Tibial artery (tissue), 4 donors: ENCODE results near the gene FAM120B.

ENCODE experiments used
- DNase-seq, 2 donors: peaks; one replicate each; pipeline ENCODE4 v3.0.0-alpha.2; 2019
- H3K27ac ChIP-seq, 2 donors: fragments of 200-600 bp; sonication (generic) in 1 of 2; 1 replicate in 1 of 2; 2 replicates in 1 of 2; pipeline ENCODE4 v1.5.1; 2018 to 2019; ENCODE audit warnings: mild to moderate bottlenecking in 1 of 2
- H3K27me3 ChIP-seq, 2 donors: fragments of 200-600 bp; sonication (generic) in 1 of 2; one replicate each; pipeline versions ENCODE4 v1.5.1 to v1.6.0; 2016 to 2019
- H3K36me3 ChIP-seq, 3 donors: fragments of 200-600 bp; sonication (generic) in 2 of 3; one replicate each; pipeline ENCODE4 v1.5.1; 2016 to 2019; ENCODE audit warnings: mild to moderate bottlenecking in 2 of 3
- H3K4me1 ChIP-seq, 4 donors: fragments of 200-600 bp; sonication (generic) in 2 of 4; 1 replicate in 3 of 4; 2 replicates in 1 of 4; pipeline ENCODE4 v1.5.1; 2016 to 2019
- H3K4me3 ChIP-seq, 2 donors: fragments of 200-600 bp; sonication (generic) in 1 of 2; 1 replicate in 1 of 2; 2 replicates in 1 of 2; pipeline ENCODE4 v1.5.1; 2018 to 2019; ENCODE audit warnings: mild to moderate bottlenecking in 2 of 2
- H3K9me3 ChIP-seq, 3 donors: fragments of 200-600 bp; sonication (generic) in 1 of 3; one replicate each; pipeline ENCODE4 v1.5.1; 2016 to 2019
- intact Hi-C: fragments of 100-400 bp; cut with DNase I; formaldehyde crosslinking; loops from one replicate; pipeline ENCODE4 v1.15.0; 2023; ENCODE audit warnings: low total_unique reads
- TF ChIP-seq, protein P1 (sequence below), 2 experiments: fragments of 200-600 bp in 1 of 2; fragments of 450-650 bp in 1 of 2; IDR thresholded peaks; one replicate each; pipeline ENCODE4 v1.5.1; 2017 to 2019; ENCODE audit warnings: antibody characterized with exemption in 2 of 2, mild to moderate bottlenecking in 1 of 2, moderate library complexity in 1 of 2

Gene FAM120B, protein sequence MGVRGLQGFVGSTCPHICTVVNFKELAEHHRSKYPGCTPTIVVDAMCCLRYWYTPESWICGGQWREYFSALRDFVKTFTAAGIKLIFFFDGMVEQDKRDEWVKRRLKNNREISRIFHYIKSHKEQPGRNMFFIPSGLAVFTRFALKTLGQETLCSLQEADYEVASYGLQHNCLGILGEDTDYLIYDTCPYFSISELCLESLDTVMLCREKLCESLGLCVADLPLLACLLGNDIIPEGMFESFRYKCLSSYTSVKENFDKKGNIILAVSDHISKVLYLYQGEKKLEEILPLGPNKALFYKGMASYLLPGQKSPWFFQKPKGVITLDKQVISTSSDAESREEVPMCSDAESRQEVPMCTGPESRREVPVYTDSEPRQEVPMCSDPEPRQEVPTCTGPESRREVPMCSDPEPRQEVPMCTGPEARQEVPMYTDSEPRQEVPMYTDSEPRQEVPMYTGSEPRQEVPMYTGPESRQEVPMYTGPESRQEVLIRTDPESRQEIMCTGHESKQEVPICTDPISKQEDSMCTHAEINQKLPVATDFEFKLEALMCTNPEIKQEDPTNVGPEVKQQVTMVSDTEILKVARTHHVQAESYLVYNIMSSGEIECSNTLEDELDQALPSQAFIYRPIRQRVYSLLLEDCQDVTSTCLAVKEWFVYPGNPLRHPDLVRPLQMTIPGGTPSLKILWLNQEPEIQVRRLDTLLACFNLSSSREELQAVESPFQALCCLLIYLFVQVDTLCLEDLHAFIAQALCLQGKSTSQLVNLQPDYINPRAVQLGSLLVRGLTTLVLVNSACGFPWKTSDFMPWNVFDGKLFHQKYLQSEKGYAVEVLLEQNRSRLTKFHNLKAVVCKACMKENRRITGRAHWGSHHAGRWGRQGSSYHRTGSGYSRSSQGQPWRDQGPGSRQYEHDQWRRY

DNA sequence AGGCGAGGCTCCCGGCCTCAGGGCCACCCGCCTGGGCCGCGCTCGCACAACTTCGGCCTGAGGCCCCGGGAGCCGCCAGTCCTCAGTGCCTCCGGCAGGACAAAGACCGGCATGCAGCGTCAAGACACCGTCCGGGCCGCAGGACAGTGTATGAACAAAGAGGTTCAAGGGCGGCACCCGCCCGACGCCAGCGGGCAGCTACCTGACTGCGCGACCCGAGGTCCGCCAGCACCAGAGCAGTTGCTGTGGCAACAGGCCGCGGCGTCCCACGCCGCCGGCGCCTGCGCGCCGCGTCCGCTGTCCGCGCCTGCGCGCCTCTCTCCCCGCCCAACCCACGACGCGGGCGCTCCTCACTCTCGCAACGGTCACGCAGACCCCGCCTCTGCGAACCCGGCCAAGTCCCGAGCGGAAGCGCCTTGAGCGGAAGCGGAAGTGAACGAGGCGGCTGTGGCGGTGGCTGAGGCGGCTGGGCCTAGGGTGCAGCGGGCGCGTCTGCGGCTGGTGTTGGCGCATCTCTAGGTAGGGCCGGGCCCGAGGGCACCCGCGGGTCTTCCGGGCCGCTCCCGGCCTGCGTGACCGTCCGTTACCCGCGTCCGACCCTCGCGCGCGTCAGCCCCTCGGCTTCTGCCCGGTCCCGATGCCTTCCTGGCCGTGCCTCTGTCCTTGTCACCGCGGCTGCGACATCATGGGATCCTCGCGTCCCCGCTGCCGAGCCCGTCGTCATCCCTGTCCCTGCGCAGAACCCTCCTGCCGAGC lies at the start of gene FAM120B:
Gene FAM120B, plus strand, starts transcription at position 435 of the 756 bp plus-strand sequence. CDS start 10,633 bp downstream, outside the sequence.
- TF ChIP-seq, protein P1, sequence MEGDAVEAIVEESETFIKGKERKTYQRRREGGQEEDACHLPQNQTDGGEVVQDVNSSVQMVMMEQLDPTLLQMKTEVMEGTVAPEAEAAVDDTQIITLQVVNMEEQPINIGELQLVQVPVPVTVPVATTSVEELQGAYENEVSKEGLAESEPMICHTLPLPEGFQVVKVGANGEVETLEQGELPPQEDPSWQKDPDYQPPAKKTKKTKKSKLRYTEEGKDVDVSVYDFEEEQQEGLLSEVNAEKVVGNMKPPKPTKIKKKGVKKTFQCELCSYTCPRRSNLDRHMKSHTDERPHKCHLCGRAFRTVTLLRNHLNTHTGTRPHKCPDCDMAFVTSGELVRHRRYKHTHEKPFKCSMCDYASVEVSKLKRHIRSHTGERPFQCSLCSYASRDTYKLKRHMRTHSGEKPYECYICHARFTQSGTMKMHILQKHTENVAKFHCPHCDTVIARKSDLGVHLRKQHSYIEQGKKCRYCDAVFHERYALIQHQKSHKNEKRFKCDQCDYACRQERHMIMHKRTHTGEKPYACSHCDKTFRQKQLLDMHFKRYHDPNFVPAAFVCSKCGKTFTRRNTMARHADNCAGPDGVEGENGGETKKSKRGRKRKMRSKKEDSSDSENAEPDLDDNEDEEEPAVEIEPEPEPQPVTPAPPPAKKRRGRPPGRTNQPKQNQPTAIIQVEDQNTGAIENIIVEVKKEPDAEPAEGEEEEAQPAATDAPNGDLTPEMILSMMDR (IDR thresholded peaks at IDR 0.05), result no peak
- Histone ChIP-seq H3K27me3 (no peaks in the 10 kb centered on the region), H3K9me3 (no peaks in the 10 kb centered on the region), H3K36me3 (no peaks in the 10 kb centered on the region), H3K4me1 (peaks cover 0 to 35% (median 34%) of the 10 kb centered on the region in 4 donors), H3K4me3 (peak within 1 kb of the TSS; percentile 77 to 94), H3K27ac (peak within 1 kb of the TSS; percentile 84 to 95)
- DNase-seq, result peak; percentile 97 to 98
- intact Hi-C loops, result no loop called here

DNA sequence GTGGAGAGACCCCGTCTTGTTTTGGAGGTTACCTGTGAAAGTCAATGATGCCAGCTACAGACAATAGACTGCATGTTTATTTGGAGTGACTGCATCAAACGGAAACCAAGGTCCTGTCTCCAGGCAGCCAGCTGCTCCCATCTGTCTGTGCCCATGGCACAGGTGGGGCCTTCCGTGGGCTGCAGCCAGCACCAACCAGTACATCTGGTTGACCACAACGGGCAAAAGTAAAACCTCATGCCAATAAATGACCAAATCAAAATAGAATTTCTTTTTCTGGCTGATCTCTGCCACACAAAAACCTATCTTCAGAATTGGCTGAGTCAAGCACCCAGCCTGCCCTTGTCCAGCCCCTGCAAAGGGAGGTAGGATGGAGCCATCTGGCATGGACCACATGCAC lies 49.2 kb upstream of the FAM120B start:
- Histone ChIP-seq H3K4me3 (no peak overlapping the region), H3K36me3 (no peaks in the 10 kb centered on the region), H3K27ac (no peak overlapping the region), H3K9me3 (no peaks in the 10 kb centered on the region), H3K4me1 (no peaks in the 10 kb centered on the region), H3K27me3 (peaks cover 0 to 23% of the 10 kb centered on the region in 2 donors)
- TF ChIP-seq, protein P1 (IDR thresholded peaks at IDR 0.05), result no peak
- no peak for DNase-seq
- intact Hi-C loops, result no loop called here

DNA sequence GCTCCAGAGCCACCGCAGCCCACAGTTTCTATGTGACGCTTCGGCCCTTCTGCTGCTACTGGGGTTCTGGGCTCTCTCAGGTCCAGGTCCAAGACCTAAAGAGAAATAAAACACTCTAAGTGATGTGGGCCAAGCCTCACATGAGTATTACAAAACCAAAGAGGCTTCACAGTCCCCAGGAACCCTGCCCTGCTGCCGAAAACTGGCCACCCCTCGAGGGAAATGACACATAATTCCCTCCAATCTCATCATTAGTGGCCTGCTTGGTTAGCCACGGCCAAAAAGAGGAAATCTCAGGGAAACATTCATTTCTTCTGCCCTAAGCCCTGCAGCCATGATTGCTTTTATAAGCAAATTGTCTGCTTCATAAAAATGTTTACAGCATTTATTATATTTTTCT lies 48.2 kb upstream of the FAM120B start:
- intact Hi-C loops, result no loop called here
- Histone ChIP-seq H3K27ac (no peak overlapping the region), H3K27me3 (peaks cover 0 to 21% of the 10 kb centered on the region in 2 donors), H3K36me3 (no peaks in the 10 kb centered on the region), H3K4me3 (no peak overlapping the region), H3K4me1 (no peaks in the 10 kb centered on the region), H3K9me3 (no peaks in the 10 kb centered on the region)
- no peak for DNase-seq
- TF ChIP-seq, protein P1 (IDR thresholded peaks at IDR 0.05), result no peak

DNA sequence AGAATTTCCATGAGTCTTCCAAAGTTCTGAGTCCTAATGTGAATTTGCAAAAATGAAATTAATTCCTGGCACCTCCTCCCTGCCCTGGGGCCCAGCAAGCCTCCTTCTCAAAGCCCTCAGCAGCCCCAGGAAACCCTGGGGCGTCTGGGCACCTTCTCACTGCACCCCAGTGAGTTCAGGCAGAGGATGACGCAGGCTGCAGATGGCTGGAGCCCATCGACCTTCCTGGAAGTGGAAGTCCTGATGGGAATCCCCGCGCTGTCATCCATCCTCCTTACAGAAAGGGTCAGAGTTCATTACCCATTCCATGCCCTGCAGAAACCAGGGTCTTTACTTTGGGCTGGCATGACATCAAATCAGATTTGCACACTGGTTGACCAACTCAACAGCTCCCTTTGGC lies 47.3 kb upstream of the FAM120B start:
- no peaks in the 10 kb centered on the region for H3K36me3 ChIP-seq
- H3K27me3 ChIP-seq, result peaks cover 0 to 23% of the 10 kb centered on the region in 2 donors
- H3K9me3 ChIP-seq, result no peaks in the 10 kb centered on the region
- TF ChIP-seq, protein P1 (IDR thresholded peaks at IDR 0.05), result no peak
- no peak overlapping the region for H3K4me3 ChIP-seq
- DNase-seq, result no peak
- no peaks in the 10 kb centered on the region for H3K4me1 ChIP-seq
- intact Hi-C loops, result no loop called here
- no peak overlapping the region for H3K27ac ChIP-seq

DNA sequence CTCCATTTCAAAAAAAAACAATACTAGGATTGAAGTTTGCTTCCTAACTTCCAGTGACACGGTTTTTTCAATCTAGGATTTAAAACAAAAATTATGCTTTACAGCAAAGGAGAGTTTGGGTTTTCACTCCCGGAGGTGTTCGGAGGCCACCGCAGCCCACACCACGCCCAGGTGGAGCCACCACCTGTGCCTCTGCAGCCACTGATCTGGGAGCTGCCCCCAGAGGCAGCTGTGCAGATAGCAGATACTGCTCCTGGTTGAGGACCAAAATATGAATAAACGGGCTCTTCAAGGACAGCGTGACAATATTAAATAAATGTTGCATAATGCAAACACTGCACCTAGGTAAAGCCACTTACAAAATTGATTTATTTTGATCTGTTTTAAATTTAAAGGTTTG lies 45.9 kb upstream of the FAM120B start:
- TF ChIP-seq, protein P1 (IDR thresholded peaks at IDR 0.05), result no peak
- no peak for DNase-seq
- Histone ChIP-seq H3K4me1 (no peaks in the 10 kb centered on the region), H3K36me3 (no peaks in the 10 kb centered on the region), H3K27ac (no peak overlapping the region), H3K27me3 (peaks cover 0 to 18% of the 10 kb centered on the region in 2 donors), H3K9me3 (no peaks in the 10 kb centered on the region), H3K4me3 (no peak overlapping the region)
- intact Hi-C loops, result no loop called here
